SK-N-SH (cell line): ENCODE measurements around the gene EAF2. TPM values are rescaled to one million over a fixed set of nuclear protein-coding genes. Genes with fewer than 3 reads are reported as not detected.

Experiments
- CTCF ChIA-PET: fragments of 300-600, 350-600 bp; formaldehyde crosslinking; extraction: SDS; loops from one replicate; lab custom pipeline; 2021; lab: Yijun Ruan, JAX
- POLR2A ChIA-PET: fragments of 350-600 bp; sonication (Branson Sonifier 250); formaldehyde crosslinking; extraction: SDS; loops from one replicate; lab custom pipeline; 2020; ENCODE audit warnings: antibody characterized with exemption, inconsistent platforms; lab: Yijun Ruan, JAX
- DNase-seq: peaks from one replicate; pipeline ENCODE4 v3.0.0; 2012
- H2AFZ ChIP-seq: fragments of 200-600 bp; sonication (generic); 2 replicates; pipeline ENCODE4 v1.8.1; 2016; ENCODE audit warnings: antibody characterized with exemption, mild to moderate bottlenecking, low read depth
- H3F3A ChIP-seq: fragments of 200-600 bp; sonication (generic); replicated peaks from 2 replicates; pipeline ENCODE3; 2016; ENCODE audit warnings: antibody characterized with exemption, mild to moderate bottlenecking; ENCODE audit not compliant: insufficient read depth
- H3K27ac ChIP-seq, 2 experiments: fragments of 200-500 bp in 1 of 2; fragments of 200-600 bp in 1 of 2; sonication (Bioruptor generic) in 1 of 2; sonication (generic), shearing (Covaris generic) in 1 of 2; 2 replicates each; pipeline versions ENCODE4 v1.5.1 to v1.6.1; 2014 to 2016; ENCODE audit warnings: low read depth in 2 of 2, inconsistent platforms in 1 of 2, low read length in 1 of 2, mild to moderate bottlenecking in 1 of 2, mixed read lengths in 1 of 2
- H3K27me3 ChIP-seq: fragments of 200-600 bp; sonication (generic), shearing (Covaris generic); 2 replicates; pipeline ENCODE4 v1.6.1; 2016; ENCODE audit warnings: mixed run types; ENCODE audit not compliant: insufficient read depth
- H3K36me3 ChIP-seq, 2 experiments: fragments of 200-500 bp in 1 of 2; fragments of 200-600 bp in 1 of 2; sonication (Bioruptor generic) in 1 of 2; sonication (generic) in 1 of 2; replicated peaks in 1 of 2; 2 replicates each; pipeline versions ENCODE3 to v1.5.1; 2014 to 2016; ENCODE audit warnings: low read length in 1 of 2, mild to moderate bottlenecking in 1 of 2; ENCODE audit not compliant: insufficient read depth in 2 of 2, control insufficient read depth in 1 of 2
- H3K4me1 ChIP-seq, 2 experiments: fragments of 200-500 bp in 1 of 2; fragments of 200-600 bp in 1 of 2; sonication (Bioruptor generic) in 1 of 2; sonication (generic), shearing (Covaris generic) in 1 of 2; 2 replicates each; pipeline versions ENCODE4 v1.5.1 to v1.6.1; 2014 to 2016; ENCODE audit warnings: low read depth in 1 of 2, low read length in 1 of 2, mixed run types in 1 of 2; ENCODE audit not compliant: insufficient read depth in 2 of 2, control insufficient read depth in 1 of 2
- H3K4me2 ChIP-seq: fragments of 200-600 bp; sonication (generic), shearing (Covaris generic); 2 replicates; pipeline ENCODE4 v1.6.1; 2017; ENCODE audit warnings: mixed run types
- H3K4me3 ChIP-seq, 2 experiments: fragments of 200-500 bp in 1 of 2; fragments of 200-600 bp in 1 of 2; sonication (Bioruptor generic) in 1 of 2; sonication (generic), shearing (Covaris generic) in 1 of 2; 2 replicates each; pipeline versions ENCODE4 v1.5.1 to v1.8.1; 2014 to 2016; ENCODE audit warnings: low read depth in 2 of 2, inconsistent platforms in 1 of 2, low read length in 1 of 2, mild to moderate bottlenecking in 1 of 2, mixed read lengths in 1 of 2, moderate library complexity in 1 of 2
- H3K79me2 ChIP-seq: fragments of 200-600 bp; sonication (generic); 2 replicates; pipeline ENCODE4 v1.8.1; 2017; ENCODE audit warnings: mild to moderate bottlenecking; ENCODE audit not compliant: insufficient read depth
- H3K9ac ChIP-seq: fragments of 200-600 bp; sonication (generic); 2 replicates; pipeline ENCODE4 v1.6.1; 2017; ENCODE audit warnings: mixed run types
- H3K9me2 ChIP-seq: fragments of 200-600 bp; sonication (generic); 2 replicates; pipeline ENCODE4 v1.6.1; 2017; ENCODE audit warnings: mixed run types
- H3K9me3 ChIP-seq: fragments of 200-600 bp; sonication (generic); 2 replicates; pipeline ENCODE4 v1.6.1; 2017; ENCODE audit warnings: mixed run types, mild to moderate bottlenecking, moderate library complexity
- H4K20me1 ChIP-seq: fragments of 200-600 bp; sonication (generic); 2 replicates; pipeline ENCODE4 v1.6.1; 2017; ENCODE audit warnings: mild to moderate bottlenecking, mixed run types; ENCODE audit not compliant: insufficient read depth
- CTCF ChIP-seq: fragments of 200-600 bp; sonication (generic); IDR thresholded peaks from 2 replicates; pipeline ENCODE4 v1.6.1; 2017; ENCODE audit warnings: antibody characterized with exemption, mild to moderate bottlenecking, moderate library complexity
- ELF1 ChIP-seq: IDR thresholded peaks from 2 replicates; pipeline ENCODE4 v1.4.0; 2012
- EP300 ChIP-seq, 2 experiments: IDR thresholded peaks; 2 replicates each; pipeline versions ENCODE4 v1.4.0 to v1.6.1; 2012; ENCODE audit warnings: borderline replicate concordance in 1 of 2, low read depth in 1 of 2, low read length in 1 of 2
- EZH2phosphoT487 ChIP-seq: fragments of 200-600 bp; sonication (generic); IDR thresholded peaks from 2 replicates; pipeline ENCODE4 v1.6.1; 2017; ENCODE audit warnings: low read depth, mixed run types, mild to moderate bottlenecking, antibody characterized with exemption, moderate library complexity, borderline replicate concordance
- FOSL2 ChIP-seq: IDR thresholded peaks from 2 replicates; pipeline ENCODE4 v1.4.0; 2012; ENCODE audit warnings: low read depth, mild to moderate bottlenecking, moderate library complexity, borderline replicate concordance
- FOXM1 ChIP-seq: IDR thresholded peaks from 2 replicates; pipeline ENCODE4 v1.4.0; 2012; ENCODE audit warnings: low read depth, mild to moderate bottlenecking
- GABPA ChIP-seq: IDR thresholded peaks from 2 replicates; pipeline ENCODE4 v1.4.0; 2012; ENCODE audit warnings: low read depth, mild to moderate bottlenecking
- GATA2 ChIP-seq: sonication (generic); formaldehyde crosslinking; IDR thresholded peaks from 2 replicates; pipeline ENCODE4 v1.5.0; 2020; ENCODE audit warnings: mild to moderate bottlenecking, missing genetic modification reagents
- JUND ChIP-seq: IDR thresholded peaks from 2 replicates; pipeline ENCODE4 v1.4.0; 2012
- MAX ChIP-seq: IDR thresholded peaks from 2 replicates; pipeline ENCODE4 v1.4.0; 2012; ENCODE audit warnings: low read depth
- MEF2A ChIP-seq: IDR thresholded peaks from 2 replicates; pipeline ENCODE4 v1.4.0; 2012; ENCODE audit warnings: low read depth, borderline replicate concordance
- MXI1 ChIP-seq: IDR thresholded peaks from 2 replicates; pipeline ENCODE4 v1.6.1; 2012; ENCODE audit warnings: mild to moderate bottlenecking, low read depth, low read length, improper control_type of control experiment
- NFIC ChIP-seq: IDR thresholded peaks from 2 replicates; pipeline ENCODE4 v1.4.0; 2012; ENCODE audit warnings: borderline replicate concordance
- NRF1 ChIP-seq: IDR thresholded peaks from 2 replicates; pipeline ENCODE4 v1.6.1; 2012; ENCODE audit warnings: low read depth, mild to moderate bottlenecking, low read length
- PBX3 ChIP-seq: IDR thresholded peaks from 2 replicates; pipeline ENCODE4; 2012
- POLR2AphosphoS5 ChIP-seq: IDR thresholded peaks from 2 replicates; pipeline ENCODE4 v1.6.1; 2012; ENCODE audit warnings: low read depth, low read length
- RCOR1 ChIP-seq: fragments of 150-350 bp; IDR thresholded peaks from 2 replicates; pipeline ENCODE4 v1.6.1; 2017; ENCODE audit warnings: antibody characterized with exemption, low read length
- RFX5 ChIP-seq: IDR thresholded peaks from 2 replicates; pipeline ENCODE4 v1.6.1; 2012; ENCODE audit warnings: mild to moderate bottlenecking, improper control_type of control experiment, low read length
- SIN3A ChIP-seq: IDR thresholded peaks from 2 replicates; pipeline ENCODE4 v1.6.1; 2012; ENCODE audit warnings: low read depth, mild to moderate bottlenecking, low read length, moderate library complexity, borderline replicate concordance
- TCF12 ChIP-seq: IDR thresholded peaks from 2 replicates; pipeline ENCODE4 v1.4.0; 2012
- TEAD4 ChIP-seq: IDR thresholded peaks from 2 replicates; pipeline ENCODE4 v1.4.0; 2012; ENCODE audit warnings: mild to moderate bottlenecking, borderline replicate concordance; ENCODE audit not compliant: insufficient read depth
- USF1 ChIP-seq: IDR thresholded peaks from 2 replicates; pipeline ENCODE4 v1.4.0; 2012; ENCODE audit warnings: low read depth, borderline replicate concordance
- YY1 ChIP-seq: IDR thresholded peaks from 2 replicates; pipeline ENCODE4 v1.4.0; 2012; ENCODE audit warnings: low read depth, mild to moderate bottlenecking
- ZBTB33 ChIP-seq: IDR thresholded peaks from 2 replicates; pipeline ENCODE4 v1.4.0; 2012; ENCODE audit warnings: low read depth, borderline replicate concordance
- polyA plus RNA-seq, 3 experiments: library from polyadenylated mRNA; depleted of rRNA; stranded (reverse); fragments of >200 nt; gene quantifications; 2 replicates each; pipeline ENCODE4 v1.2.3, GENCODE V29; 2012

Gene EAF2
- polyA plus RNA-seq, 1 of the 3 experiments (the other 2 are of a cell fraction): 0.85 TPM

GRCh38 chr3:121895736-121896135 lies 60.7 kb downstream of the EAF2 start:
- Histone ChIP-seq H4K20me1 (no peaks in the 10 kb centered on the region), H3K9ac (no peak overlapping the region), H2AFZ (no peak overlapping the region), H3K4me3 (no peak overlapping the region), H3K36me3 (no peaks in the 10 kb centered on the region), H3K4me2 (no peak overlapping the region), H3K27ac (no peak overlapping the region), H3K4me1 (no peaks in the 10 kb centered on the region), H3K79me2 (no peaks in the 10 kb centered on the region), H3K27me3 (no peaks in the 10 kb centered on the region), H3F3A (no peaks in the 10 kb centered on the region), H3K9me2 (no peaks in the 10 kb centered on the region), H3K9me3 (no peaks in the 10 kb centered on the region)
- POLR2A ChIA-PET: no interaction called here
- CTCF ChIA-PET: no interaction called here
- TF ChIP-seq EZH2phosphoT487 (no peak), FOSL2 (no peak), SIN3A (no peak), NRF1 (no peak), TCF12 (no peak), POLR2AphosphoS5 (no peak), EP300 (IDR thresholded peaks at IDR 0.05; ENCODE audit: borderline replicate concordance in 1 of 2, low read depth in 1 of 2, low read length in 1 of 2) (no peak), CTCF (no peak), JUND (no peak), FOXM1 (no peak)
- no peak for DNase-seq

GRCh38 chr3:121896823-121897222 lies 61.8 kb downstream of the EAF2 start:
- no peak overlapping the region for H3K27ac ChIP-seq
- ChIA-PET CTCF (no interaction called here), POLR2A (no interaction called here)
- no peaks in the 10 kb centered on the region for H4K20me1 ChIP-seq
- H3K36me3 ChIP-seq: no peaks in the 10 kb centered on the region
- H3K79me2 ChIP-seq: no peaks in the 10 kb centered on the region
- H3K27me3 ChIP-seq: no peaks in the 10 kb centered on the region
- H3K4me3 ChIP-seq: no peak overlapping the region
- H3F3A ChIP-seq: no peaks in the 10 kb centered on the region
- no peaks in the 10 kb centered on the region for H3K4me1 ChIP-seq
- H3K9ac ChIP-seq: no peak overlapping the region
- DNase-seq: no peak
- H2AFZ ChIP-seq: no peak overlapping the region
- no peaks in the 10 kb centered on the region for H3K9me2 ChIP-seq
- H3K9me3 ChIP-seq: no peaks in the 10 kb centered on the region
- H3K4me2 ChIP-seq: no peak overlapping the region
- TF ChIP-seq USF1 (no peak), PBX3 (no peak), MXI1 (no peak), YY1 (no peak), RFX5 (no peak), ZBTB33 (no peak), TCF12 (no peak), TEAD4 (no peak), GABPA (no peak), MAX (no peak), NFIC (no peak), MEF2A (no peak), GATA2 (CRISPR knock-in tag) (no peak), FOXM1 (no peak), RCOR1 (no peak), ELF1 (no peak), JUND (no peak)
